DMS 273 (cell line): Measurements from ENCODE around the gene BHLHE40.
A peak's percentile ranks its signal among the peaks of the same experiment; 100 is the strongest.

Experiments used
- DNase-seq: peaks from one replicate; lab custom pipeline; 2025; ENCODE audit not compliant: unreplicated experiment; lab: John Stamatoyannopoulos, UW

BHLHE40 gene

DNA sequence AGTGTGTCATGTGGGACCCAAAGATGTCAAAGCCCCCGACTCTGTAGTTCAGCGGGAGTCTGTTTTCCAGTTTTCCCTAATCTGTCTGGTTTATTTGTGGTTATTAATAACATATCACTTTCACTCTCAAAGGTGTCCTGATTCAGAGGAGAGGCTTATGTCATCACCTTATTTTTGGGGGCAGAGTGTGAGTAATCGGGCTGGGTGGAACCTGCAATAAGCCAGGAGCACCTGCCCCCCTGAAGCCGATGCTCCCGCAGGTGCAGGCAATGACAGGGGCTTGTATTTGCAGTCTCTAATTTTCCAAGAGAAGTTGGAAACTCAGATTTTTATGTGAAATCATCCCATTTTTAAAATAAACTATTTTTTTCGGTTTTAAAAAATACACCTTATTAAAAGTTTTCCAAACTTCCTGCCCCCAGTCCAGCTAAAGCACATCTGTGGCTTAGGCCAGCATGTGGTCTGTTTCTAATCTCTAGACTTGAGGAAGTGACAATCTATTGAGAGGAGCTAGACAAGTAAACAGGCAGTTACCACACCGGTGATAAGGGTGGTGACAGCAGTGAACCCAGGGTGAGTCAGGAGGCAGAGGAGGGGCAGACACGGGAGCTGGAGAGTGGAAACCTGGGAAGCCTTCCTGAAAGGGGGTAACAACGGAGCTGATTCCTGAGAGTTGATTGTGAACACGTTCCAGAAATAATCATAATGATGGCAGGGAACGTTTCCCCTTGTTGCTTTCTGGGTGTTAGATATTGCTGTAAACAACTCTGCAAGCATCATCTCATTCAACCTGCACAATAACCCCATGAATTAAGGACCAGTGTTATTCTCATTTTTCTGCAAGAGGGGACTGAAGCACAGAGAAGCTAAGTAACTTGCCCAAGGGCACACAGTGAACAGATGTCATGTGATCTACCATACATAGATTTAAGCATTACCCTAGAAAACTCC, 37.2 kb downstream of the BHLHE40 start:
- DNase-seq: no peak

DNA sequence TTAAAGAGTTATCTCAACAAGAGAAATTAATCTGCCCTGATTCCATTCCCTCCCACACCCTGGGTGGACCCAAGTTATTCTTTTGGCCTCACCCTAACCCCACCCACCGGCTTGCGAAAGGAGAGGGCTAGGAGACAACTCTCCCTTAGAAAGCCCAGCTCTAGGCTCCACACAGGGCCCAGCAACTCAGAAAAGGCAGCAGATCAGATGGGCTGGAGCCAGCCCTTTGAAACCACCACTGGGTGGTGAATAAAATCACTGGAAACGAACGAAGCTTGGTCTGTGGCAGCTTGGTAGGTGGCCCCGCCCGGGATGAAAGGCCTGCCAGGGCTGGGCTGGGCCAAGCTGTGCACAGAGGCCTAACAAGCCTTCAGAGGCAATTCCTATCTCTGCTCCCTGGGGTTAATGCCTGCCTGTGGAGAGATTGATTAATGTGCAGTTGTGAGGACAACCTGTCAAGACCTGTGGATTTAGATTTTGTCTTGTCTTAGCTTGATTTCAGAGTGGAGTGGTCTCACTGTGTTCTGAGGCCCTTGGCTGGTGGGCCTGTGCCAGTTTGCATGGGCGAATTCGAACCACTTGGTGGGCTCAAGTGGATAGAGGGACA, 38.8 kb downstream of the BHLHE40 start:
- DNase-seq: peak; percentile 86

DNA sequence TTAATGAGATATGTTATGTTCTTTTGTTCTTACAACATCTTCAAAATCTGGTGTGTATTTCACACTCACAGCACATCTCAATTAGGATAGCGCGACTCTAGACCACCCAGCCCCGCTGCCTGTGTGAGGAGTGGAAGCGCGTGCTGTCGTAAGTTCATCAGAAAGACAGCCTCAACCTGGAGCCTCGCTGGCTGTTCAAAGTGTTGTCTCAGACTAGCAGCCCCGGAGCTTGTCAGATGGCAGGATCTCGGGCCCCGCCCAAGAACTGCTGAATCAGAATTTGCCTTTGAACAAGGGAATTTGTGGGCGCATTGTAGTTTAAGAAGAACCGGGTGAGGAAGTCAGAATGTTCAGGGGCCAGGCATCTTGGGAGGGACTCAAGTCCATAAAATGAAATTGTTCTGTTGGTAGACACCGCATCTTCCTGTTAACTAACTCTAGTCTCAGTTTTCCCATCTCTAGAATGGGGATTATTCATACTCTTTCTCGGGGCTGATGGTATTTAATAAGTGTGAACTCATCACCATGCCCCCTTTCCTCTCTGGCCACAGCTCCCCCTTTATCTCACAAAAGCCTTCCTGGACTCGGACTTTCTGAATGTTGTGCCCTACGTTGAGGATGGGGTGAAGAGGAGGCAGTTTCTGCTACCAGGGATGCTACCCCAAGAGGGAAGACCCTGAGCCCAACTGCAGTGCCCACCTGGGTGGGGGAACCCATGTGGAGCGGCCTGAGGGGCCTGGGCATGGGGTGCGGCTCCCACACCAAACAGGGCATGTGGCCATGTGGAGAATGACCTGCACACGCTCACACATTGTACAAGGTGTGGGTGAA, 40.4 kb downstream of the BHLHE40 start:
- DNase-seq: no peak

DNA sequence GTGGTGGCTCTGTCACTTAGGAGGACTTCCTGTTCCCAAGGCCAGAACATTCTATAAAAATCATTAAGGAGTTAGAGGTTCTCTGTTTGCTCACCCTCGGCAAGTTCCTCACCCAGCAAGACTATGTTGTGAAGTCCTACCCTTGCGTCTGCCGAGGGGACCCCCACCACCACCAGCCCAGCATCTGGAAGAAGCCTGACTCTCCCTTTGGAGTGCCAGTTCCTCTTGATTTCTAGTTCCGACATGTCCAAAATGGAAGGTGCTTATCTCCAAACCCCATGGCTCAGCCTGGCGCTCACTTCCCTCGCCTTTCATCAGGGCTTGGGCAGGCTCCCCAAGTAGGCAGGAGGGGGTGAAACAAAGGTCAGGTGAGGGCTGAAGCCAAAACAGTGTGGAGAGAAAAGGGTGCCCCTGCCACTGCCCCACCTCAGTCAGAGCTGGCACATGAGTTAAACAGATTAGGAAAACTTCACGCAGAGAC, 41.0 kb downstream of the BHLHE40 start:
- DNase-seq: no peak

DNA sequence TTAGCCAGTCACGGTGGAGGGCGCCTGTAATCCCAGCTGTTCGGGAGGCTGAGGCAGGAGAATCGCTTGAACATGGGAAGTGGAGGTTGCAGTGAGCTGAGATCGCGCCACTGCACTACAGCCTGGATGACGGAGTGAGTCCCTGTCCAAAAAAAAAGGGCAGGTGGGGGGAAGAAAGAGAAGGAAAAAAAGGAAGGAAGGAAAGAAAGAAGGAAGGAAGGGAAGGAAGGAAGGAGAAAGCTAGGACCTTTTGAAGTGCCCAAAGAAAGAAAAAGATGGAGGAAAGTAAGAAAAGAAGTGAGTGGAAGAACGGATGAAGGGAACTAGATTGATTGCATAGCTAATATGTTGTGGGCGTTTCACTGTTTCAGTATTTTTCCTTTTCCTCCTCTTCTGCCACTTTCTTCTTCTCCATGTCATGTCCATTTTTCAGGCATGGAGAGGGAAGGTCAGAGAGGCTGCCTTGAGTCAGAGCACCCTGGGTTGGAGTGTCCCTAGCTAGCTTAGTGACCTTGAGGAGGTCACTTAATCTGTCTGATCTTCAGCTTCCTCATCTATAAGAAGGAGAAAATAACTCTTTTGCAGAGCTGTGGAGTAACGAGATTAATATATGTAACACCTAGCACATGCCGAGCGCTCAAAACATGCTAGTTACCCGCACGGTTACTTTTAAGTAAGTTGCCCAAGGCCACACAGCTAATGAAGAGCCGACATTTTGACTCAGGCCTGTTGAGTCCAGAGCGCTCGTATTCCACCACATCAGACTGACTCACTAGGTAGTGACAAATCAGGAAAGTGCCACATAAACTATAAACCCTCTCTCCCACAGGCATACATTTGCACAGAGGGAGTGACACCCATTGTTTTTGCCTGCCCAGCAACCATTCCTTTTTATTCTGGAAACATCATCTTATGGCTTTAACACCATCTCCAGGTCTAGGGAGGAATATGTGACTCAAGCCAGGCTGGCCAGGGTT, 42.2 kb downstream of the BHLHE40 start:
- no peak for DNase-seq

DNA sequence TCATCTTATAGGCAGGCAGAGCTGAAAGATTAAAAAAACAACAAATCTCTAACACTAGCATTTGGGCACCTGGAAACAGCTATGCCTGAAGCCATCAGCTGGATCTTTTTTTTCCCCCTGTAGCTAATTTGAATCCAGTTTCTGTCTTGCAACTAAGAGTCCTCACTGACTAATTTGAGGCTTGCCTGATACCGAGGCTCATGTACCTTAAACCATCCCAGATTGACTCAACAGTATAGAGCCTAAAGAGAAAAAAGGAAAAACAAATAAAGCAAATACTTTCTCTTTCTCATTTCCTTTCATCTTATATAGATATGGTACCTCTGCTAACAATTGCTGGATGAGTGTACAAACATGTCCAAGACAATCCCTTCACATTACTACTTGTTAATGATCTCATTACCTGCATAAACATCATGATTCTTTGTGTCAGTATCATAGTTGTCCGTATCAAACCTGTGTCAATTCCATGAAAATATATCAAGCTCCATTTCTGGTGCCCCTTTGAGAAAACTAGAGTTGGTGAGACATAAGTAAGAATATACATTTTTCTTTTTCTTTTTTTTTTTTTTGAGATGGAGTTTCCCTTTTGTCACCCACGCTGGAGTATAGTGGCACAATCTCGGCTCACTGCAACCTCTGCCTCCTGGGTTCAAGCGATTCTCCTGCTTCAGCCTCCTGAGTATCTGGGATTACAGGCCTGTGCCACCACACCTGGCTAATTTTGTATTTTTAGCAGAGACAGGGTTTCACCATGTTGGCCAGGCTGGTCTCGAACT, 43.1 kb downstream of the BHLHE40 start:
- no peak for DNase-seq

DNA sequence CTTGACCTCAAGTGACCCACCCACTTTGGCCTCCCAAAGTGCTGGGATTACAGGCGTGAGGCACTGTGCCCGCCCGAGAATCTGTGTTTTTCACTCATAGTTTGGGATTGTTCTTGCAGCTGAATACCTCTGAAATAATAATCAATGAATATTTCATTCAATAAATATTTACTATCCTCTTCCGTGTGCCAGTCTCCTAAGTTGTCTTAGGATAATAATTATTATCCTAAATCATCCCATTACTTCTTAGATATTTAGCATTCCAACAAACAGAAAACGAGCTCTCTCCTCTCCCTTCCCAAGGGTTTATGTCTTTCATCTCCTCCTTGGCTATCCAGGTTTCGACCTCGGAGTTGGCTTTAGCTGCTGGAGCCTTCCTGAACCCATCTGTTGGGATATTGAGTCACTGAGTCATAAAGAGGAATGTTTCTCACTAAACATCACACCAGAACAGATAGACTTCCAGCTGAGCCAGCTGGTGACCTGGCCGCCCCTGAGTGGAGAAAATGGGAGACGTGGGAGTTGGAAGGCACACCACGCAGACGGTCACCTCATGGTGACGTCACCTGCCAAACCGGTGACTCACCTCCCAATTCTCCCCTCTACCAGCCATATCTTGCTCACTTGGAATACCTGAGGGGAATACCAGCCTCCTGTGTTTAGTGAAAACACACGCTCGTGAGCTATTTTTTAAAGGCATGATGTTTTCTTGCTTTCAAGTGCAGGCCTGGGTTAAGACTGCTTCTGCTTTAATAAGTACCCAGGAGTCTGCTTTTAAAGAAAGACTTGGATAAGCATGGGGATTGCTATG, 43.9 kb downstream of the BHLHE40 start:
- DNase-seq: peak; percentile 90

DNA sequence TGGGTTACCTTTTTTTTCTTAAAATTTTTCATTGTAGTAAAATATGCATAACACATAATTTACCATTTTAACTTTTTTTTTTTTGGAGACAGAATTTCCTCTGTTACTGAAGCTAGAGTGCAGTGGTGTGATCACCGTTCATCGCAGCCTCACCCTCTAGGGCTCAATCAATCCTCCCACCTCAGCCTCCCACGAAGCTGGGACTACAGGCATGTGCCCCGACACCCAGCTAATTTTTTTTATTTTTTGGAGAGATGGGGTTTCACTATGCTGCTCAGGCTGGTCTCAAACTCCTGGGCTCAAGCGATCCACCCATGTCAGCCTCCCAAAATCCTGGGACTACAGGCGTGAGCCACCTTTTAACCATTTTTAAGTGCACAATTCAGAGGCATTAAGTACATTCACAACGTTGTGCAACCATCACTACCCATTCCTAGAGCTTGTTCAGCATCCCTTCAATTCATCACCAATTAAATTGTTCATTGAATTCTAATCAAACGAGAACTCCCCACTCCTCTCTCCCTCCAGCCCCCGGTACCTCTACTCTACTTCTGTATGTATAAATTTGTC, 44.6 kb downstream of the BHLHE40 start:
- DNase-seq: no peak

DNA sequence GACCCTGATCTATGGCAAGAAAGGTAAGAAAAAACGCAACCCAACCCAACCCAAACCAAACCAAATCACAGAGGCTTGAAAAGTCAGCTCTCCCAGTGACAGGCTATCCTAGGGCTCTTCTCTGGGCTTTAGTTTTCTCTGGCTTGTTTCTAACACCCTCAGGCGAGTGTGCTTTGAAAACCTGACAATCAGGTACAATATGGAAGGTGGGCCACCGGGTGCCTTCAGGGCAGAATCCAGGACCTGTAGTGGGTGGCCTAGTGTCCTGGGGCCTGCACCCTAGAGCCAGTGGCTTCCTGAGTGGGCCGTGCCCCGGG, 46.8 kb downstream of the BHLHE40 start:
- DNase-seq: no peak

DNA sequence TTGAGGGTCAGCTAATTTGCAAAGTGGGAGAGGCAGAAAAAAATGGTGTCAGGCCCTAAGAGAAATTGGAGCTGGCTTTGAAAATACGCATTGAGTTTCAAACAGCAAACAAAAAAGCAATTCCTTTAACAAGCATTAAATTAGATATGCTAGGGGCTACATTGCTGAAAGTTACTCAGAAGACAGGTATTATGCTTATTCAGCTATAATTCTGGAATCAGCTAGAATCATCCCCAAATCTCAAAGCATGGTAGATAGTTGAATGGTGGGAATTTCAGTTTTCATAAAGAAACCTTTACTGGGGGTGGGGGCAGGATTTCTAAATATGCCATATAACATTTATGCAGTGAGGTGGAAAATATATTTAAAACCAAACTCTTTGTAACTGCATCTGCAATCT, 50.5 kb downstream of the BHLHE40 start:
- no peak for DNase-seq

DNA sequence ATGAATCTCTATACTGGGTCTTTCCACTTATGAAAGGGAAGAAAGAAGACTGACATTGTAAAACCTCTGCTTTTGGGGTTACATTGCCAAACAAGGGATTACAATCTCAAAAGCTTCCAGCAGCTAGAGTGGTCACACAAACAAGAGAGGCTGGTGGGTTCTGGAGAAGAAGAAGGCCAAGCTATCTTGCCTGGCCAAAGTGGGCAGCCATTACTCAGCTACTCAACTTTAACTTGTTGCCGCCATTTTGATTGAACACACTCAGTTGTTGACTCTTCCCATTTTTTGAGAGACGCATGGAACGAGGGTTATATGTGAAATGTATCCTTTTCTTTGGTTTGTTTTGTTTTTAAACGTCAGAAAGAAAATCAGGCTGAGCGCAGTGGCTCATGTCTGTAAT, 50.9 kb downstream of the BHLHE40 start:
- no peak for DNase-seq

DNA sequence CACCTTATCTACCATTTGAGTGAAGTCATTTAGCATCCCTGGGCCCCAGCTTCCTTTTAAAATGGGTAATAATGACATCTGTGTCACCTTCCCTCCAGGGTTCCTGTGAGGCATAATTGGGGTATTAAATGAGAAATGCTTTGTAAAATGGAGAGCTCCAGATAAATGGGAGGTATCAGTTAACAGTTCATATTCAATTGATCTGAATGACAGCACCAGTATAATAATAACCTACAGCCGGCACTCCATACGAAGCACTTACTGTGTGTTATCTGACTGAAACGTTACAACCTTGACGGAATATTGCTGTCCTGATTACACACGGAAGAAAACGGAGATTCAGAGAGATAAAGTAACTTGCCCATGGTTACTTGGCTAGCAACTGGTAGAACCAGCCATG, 53.6 kb downstream of the BHLHE40 start:
- no peak for DNase-seq
